Left ventricle myocardium inferior (tissue), 1 donor: ENCODE results near the gene PRR30. TPM values are rescaled to one million over a fixed set of nuclear protein-coding genes. Genes with fewer than 3 reads are reported as not detected.

Source experiments
- DNase-seq: peaks from one replicate; pipeline ENCODE4 v3.0.0-alpha.2; 2020
- H3K27ac ChIP-seq: fragments of 200-600 bp; replicated peaks from 2 replicates; pipeline ENCODE4 v1.8.0; 2021
- H3K27me3 ChIP-seq: fragments of 200-600 bp; 2 replicates; pipeline ENCODE4 v1.8.0; 2021; ENCODE audit warnings: low read depth
- H3K36me3 ChIP-seq: fragments of 200-600 bp; 2 replicates; pipeline ENCODE4 v1.8.0; 2021
- H3K4me1 ChIP-seq: fragments of 200-600 bp; 2 replicates; pipeline ENCODE4 v1.8.0; 2021
- H3K4me3 ChIP-seq: fragments of 200-600 bp; 2 replicates; pipeline ENCODE4 v1.8.0; 2021; ENCODE audit warnings: mild to moderate bottlenecking, moderate library complexity
- H3K9me3 ChIP-seq: fragments of 200-600 bp; replicated peaks from 2 replicates; pipeline ENCODE4 v1.8.0; 2021
- intact Hi-C: fragments of 100-400 bp; cut with micrococcal nuclease; formaldehyde crosslinking; loops from one replicate; pipeline ENCODE4 v1.11.0; 2022
- total RNA-seq: library from RNA; stranded (reverse); fragmentation: NEBNext Ultra II Directional; extraction: Animal tissue kit (Norgen Biotek cat#: 25700); gene quantifications from one replicate; pipeline ENCODE4 v1.2.1, GENCODE V29; 2021
- TF ChIP-seq, protein P1 (sequence below): fragments of 200-600 bp; IDR thresholded peaks from 2 replicates; pipeline ENCODE4 v1.8.0; 2021; ENCODE audit warnings: antibody characterized with exemption, mild to moderate bottlenecking, borderline replicate concordance
- donor health status: DM: no; HTN: yes; CAD: no; lungs with severe emphysema.

The PRR30 gene
- total RNA-seq, 1 donor from 2014 or later = not detected

DNA sequence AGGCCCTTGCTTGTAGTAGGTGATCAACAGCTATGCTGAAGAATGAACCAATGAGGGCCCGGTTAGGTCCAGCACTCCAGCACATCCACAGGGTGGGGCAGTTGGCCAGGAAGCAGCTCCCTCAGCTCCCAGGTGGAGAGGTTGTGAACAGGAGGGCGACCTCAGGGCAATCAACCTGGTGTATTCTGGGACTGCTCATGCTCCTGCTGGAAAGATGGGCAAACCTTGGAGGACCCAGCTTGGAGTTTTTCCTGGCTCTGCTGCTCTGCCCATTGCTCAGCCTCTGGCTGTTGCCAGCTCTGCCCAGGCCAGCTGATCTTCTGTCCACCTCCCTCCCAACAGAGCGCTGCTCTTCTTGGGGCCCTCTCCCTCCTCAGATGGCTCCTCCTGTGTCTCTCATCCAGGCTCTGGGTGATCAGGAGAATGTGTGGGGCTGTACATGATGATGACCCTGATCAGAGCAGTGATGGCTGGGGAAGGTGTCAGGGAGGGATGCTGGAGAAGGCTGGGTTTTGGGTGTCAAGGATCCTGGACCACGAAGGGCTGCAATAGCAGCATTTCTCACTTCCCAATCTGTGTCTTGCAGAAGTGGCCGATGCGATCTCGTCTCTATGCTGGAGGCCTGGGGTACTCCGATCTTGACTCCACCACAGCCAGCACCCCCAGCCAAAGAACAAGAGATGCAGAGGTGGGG, 13.0 kb upstream of the PRR30 start:
- TF ChIP-seq, protein P1, sequence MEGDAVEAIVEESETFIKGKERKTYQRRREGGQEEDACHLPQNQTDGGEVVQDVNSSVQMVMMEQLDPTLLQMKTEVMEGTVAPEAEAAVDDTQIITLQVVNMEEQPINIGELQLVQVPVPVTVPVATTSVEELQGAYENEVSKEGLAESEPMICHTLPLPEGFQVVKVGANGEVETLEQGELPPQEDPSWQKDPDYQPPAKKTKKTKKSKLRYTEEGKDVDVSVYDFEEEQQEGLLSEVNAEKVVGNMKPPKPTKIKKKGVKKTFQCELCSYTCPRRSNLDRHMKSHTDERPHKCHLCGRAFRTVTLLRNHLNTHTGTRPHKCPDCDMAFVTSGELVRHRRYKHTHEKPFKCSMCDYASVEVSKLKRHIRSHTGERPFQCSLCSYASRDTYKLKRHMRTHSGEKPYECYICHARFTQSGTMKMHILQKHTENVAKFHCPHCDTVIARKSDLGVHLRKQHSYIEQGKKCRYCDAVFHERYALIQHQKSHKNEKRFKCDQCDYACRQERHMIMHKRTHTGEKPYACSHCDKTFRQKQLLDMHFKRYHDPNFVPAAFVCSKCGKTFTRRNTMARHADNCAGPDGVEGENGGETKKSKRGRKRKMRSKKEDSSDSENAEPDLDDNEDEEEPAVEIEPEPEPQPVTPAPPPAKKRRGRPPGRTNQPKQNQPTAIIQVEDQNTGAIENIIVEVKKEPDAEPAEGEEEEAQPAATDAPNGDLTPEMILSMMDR = no peak
- Histone ChIP-seq H3K36me3 (no peaks in the 10 kb centered on the region), H3K27me3 (peaks cover 26% of the 10 kb centered on the region), H3K27ac (no peak overlapping the region), H3K9me3 (no peaks in the 10 kb centered on the region), H3K4me3 (no peak overlapping the region), H3K4me1 (no peaks in the 10 kb centered on the region)
- intact Hi-C loops = no loop called here
- no peak for DNase-seq

DNA sequence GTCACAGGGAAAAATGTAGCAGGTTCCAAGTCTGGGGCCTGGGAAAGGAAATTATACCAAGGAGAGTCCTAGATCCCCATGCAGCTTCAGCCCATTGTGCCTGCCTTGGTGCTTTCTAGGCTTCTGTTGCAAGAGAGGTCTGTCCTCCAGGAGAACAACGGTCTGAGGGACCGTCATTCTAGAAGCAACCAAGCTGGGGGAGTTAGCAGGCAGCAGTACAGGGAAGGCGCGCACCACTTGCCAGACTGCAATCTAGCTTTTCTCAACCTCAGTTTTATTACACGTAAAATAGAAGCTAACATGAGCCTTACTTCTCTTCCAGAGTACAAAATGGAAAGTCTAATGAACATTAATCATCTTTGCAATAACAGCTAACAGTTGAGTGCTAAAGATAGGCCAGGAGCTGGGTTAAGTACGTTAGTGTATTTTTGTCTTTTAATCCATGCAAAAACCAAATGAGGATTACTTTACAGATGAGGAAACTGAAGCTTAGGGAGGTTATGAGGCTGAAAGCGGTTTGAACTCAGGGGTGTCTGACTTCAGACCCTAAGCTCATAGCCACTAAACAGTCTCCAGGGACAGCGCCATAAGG, 11.5 kb upstream of the PRR30 start:
- Histone ChIP-seq H3K27ac (no peak overlapping the region), H3K4me3 (no peak overlapping the region), H3K4me1 (no peaks in the 10 kb centered on the region), H3K9me3 (no peaks in the 10 kb centered on the region), H3K27me3 (peaks cover 26% of the 10 kb centered on the region), H3K36me3 (no peaks in the 10 kb centered on the region)
- intact Hi-C loops = no loop called here
- TF ChIP-seq, protein P1 = no peak
- DNase-seq = no peak

DNA sequence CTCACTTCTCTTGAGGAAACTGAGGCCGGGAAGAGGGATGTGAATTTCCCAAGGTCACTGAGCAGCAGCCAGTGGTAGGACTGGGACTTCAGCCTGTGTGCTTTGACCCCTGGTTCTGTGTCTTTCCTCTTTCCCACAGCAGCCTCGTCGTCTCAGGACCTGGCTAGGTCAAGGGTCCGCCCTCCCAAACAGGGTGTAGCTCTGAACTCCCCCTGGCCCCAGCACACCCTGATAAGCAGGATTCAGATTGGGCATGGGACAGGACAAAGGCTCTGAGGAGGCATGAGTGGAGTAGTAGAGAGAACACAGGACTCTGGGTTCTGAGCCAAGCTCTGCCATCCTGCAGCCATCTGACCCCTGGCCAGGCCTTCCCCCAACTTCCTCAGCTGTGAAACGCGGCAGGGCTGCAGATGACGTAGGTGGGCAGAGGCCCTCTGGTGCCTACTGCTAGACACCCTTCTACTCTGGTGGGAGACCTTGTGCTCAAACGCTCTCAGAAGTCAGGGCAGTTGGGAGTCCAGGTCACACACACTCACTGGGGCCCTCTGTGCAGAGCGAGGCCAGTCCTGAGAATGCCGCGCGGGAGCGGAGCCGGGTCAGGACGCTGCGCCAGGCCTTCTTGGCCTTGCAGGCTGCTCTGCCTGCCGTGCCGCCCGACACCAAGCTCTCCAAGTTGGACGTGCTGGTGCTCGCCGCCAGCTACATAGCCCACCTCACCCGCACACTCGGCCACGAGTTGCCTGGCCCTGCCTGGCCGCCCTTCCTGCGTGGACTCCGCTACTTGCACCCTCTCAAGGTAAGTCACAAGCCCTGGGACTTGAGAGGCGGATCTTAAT, 10.6 kb upstream of the PRR30 start:
- no peak overlapping the region for H3K4me3 ChIP-seq
- peaks cover 26% of the 10 kb centered on the region for H3K27me3 ChIP-seq
- no peaks in the 10 kb centered on the region for H3K9me3 ChIP-seq
- no peak overlapping the region for H3K27ac ChIP-seq
- intact Hi-C loops = no loop called here
- no peaks in the 10 kb centered on the region for H3K4me1 ChIP-seq
- no peaks in the 10 kb centered on the region for H3K36me3 ChIP-seq
- TF ChIP-seq, protein P1 = no peak
- DNase-seq = no peak

DNA sequence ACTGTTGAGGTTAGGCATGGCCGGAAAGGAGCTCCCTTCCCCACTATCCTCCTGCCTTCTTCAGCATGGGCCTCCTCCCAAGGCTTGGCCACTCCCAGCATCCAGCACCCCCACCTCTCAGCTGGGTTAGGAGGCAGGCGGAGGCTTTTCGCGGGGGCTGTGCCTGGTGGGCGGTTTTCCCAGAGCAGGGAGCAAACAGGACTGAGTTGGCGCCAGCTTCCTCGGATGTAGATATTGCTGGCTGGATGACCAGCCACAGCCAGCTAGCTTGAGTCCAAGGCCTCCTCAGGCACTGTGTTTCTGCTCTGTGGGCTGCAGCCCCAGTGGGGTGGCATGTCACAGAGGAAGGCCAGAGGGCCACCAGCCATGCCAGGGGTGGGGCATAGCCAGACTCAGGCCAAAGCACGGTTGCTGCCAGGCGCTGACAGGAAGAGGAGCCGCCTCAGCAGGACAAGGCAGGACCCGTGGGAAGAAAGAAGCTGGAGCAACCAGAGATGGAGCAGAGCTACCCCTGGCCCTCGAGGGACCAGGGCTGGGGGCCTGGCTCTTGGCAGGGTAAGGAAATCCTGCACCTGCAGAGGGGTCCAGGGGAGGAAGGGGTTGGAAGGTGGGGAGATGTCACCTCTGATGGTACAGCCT, 9.7 kb upstream of the PRR30 start, which contains the start of gene TCF23:
Gene TCF23 (plus strand): TSS at position 204 of the 639 bp plus-strand sequence. CDS start 130 bp downstream, at position 334.
- intact Hi-C loops = no loop called here
- no peak within 1 kb of the TSS for H3K27ac ChIP-seq
- H3K36me3 ChIP-seq = no peaks in the 10 kb centered on the region
- H3K27me3 ChIP-seq = peaks cover 26% of the 10 kb centered on the region
- no peak within 1 kb of the TSS for H3K4me3 ChIP-seq
- H3K9me3 ChIP-seq = no peaks in the 10 kb centered on the region
- no peaks in the 10 kb centered on the region for H3K4me1 ChIP-seq
- DNase-seq = no peak
- TF ChIP-seq, protein P1 = no peak

DNA sequence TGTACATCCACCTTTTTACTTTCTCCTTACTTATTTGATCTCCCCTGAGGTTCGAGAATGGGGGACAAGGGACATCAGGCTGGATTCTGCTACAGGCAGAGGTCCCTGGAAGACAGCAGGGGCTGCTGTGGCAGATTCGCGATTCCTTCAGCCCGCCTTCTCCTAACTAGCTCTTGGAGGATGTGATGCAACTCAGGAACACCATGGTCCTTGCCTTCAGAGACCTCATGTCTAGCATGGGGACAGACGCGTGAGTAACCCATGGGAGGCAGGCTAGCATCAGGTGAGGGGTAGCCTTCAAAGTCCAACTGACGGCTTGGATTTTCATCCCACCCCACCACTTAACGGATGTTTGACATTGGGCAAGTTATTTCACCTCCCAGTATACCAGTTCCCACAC, 8.7 kb upstream of the PRR30 start:
- no peak for DNase-seq
- Histone ChIP-seq H3K9me3 (no peaks in the 10 kb centered on the region), H3K36me3 (no peaks in the 10 kb centered on the region), H3K27ac (no peak overlapping the region), H3K4me3 (no peak overlapping the region), H3K27me3 (peaks cover 26% of the 10 kb centered on the region), H3K4me1 (no peaks in the 10 kb centered on the region)
- TF ChIP-seq, protein P1 = no peak
- intact Hi-C loops = no loop called here
